RWPE1 (cell line): ENCODE data around the gene ARID1B.

ENCODE experiments used
- CTCF ChIA-PET: fragments of 350-600 bp; sonication (Branson Sonifier 250); formaldehyde crosslinking; extraction: SDS; loops from one replicate; lab custom pipeline; 2021; lab: Yijun Ruan, JAX
- POLR2A ChIA-PET: fragments of 400-600 bp; formaldehyde crosslinking; extraction: SDS; loops from one replicate; lab custom pipeline; 2020; ENCODE audit warnings: antibody characterized with exemption; ENCODE audit not compliant: low non-redundant PET; lab: Yijun Ruan, JAX
- DNase-seq: peaks from one replicate; pipeline ENCODE4 v3.0.0; 2012; ENCODE audit warnings: low spot score
- H3K27ac ChIP-seq: fragments of 450-650 bp; 2 replicates; pipeline ENCODE4 v1.5.1; 2017
- CTCF ChIP-seq: fragments of 450-650 bp; conservative IDR thresholded peaks from 2 replicates; pipeline ENCODE4 v1.5.1; 2017; ENCODE audit warnings: low read depth, mild to moderate bottlenecking

The ARID1B gene

DNA sequence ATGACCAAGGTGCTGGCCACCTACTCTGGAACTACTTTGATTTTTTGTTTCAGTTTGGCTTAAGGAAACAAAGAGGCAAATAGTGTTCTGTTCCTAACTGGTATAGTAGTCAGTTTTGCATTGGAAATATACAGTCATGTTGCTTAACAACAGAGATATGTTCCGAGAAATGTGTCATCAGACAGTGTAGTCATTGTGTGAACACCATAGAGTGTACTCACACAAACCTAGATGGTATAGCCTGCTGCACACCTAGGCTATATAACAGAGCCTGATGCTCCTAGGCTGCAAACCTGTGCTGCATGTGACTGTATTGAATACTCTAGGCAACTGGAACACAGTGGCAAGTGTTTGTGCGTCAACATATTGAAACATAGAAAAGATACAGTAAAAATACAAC, 80.4 kb downstream of the ARID1B start:
- TF ChIP-seq CTCF = no peak
- H3K27ac ChIP-seq = no peak overlapping the region
- ChIA-PET POLR2A (no interaction called here), CTCF (no interaction called here)
- no peak for DNase-seq

GRCh38 chr6:156859686-156860085, 82.5 kb downstream of the ARID1B start:
- TF ChIP-seq CTCF = no peak
- H3K27ac ChIP-seq = no peak overlapping the region
- POLR2A ChIA-PET = no interaction called here
- CTCF ChIA-PET = no interaction called here
- no peak for DNase-seq

- no peak for TF ChIP-seq CTCF
- DNase-seq = no peak
- ChIA-PET CTCF (interaction anchor here (0.6 kb wide), 1 partner anchor 845 kb away, joined by 3 read pairs; no protein-coding TSS in a partner anchor), POLR2A (no interaction called here)
- H3K27ac ChIP-seq = no peak overlapping the region
Observed at GRCh38 chr6:156862711-156863110, 85.5 kb downstream of the ARID1B start.

GRCh38 chr6:156863504-156863903, 86.3 kb downstream of the ARID1B start:
- H3K27ac ChIP-seq = no peak overlapping the region
- no peak for TF ChIP-seq CTCF
- CTCF ChIA-PET = no interaction called here
- POLR2A ChIA-PET = no interaction called here
- no peak for DNase-seq

- CTCF ChIA-PET = no interaction called here
- TF ChIP-seq CTCF = no peak
- POLR2A ChIA-PET = no interaction called here
- no peak overlapping the region for H3K27ac ChIP-seq
- DNase-seq = no peak
Observed at GRCh38 chr6:156864557-156864956, 87.4 kb downstream of the ARID1B start.

GRCh38 chr6:156865019-156865629, 87.9 kb downstream of the ARID1B start:
- CTCF ChIA-PET = no interaction called here
- no peak overlapping the region for H3K27ac ChIP-seq
- no peak for DNase-seq
- TF ChIP-seq CTCF = no peak
- POLR2A ChIA-PET = no interaction called here
